ENCODE measurements around the gene SMYD3. TPM values are rescaled to one million over a fixed set of nuclear protein-coding genes. Genes with fewer than 3 reads are reported as not detected.

The SMYD3 gene
- total and polyA plus RNA-seq, 9 of the 15 experiments (the other 6 are each of a cell fraction or from before 2014, with no cell fraction given), result 128 to 440 (median 197) TPM

GRCh38 chr1:246193537-246193936 lies 313.5 kb downstream of the SMYD3 start:
- Histone ChIP-seq H3K4me3 (peak overlapping the region; percentile 23), H3K36me3 (ENCODE audit: control insufficient read depth, insufficient read depth, low read length) (no peaks in the 10 kb centered on the region), H3K9ac (ENCODE audit: insufficient read depth in 1 of 2, low read depth in 2 of 2, low read length in 2 of 2) (peak overlapping the region; percentile 53 to 66; a peak in 3 of 4 replicates), H3K27me3 (ENCODE audit: control insufficient read depth in 2 of 2, insufficient read depth in 2 of 2, low read length in 2 of 2) (no peaks in the 10 kb centered on the region), H2AFZ (ENCODE audit: low read depth, low read length) (peak overlapping the region; percentile 64), H3K9me1 (ENCODE audit: control insufficient read depth, insufficient read depth, low read length) (no peaks in the 10 kb centered on the region), H3K27ac (ENCODE audit: extremely low read depth, low read depth, low read length) (peak overlapping the region; percentile 21), H4K20me1 (replicated peaks; ENCODE audit: control insufficient read depth, insufficient read depth, low read length) (no peaks in the 10 kb centered on the region), H3K4me2 (ENCODE audit: insufficient read depth, low read length) (peak overlapping the region; percentile 40), H3K4me1 (replicated peaks in 1 of 2; ENCODE audit: control insufficient read depth in 2 of 2, insufficient read depth in 2 of 2, low read length in 2 of 2) (peaks cover 7 to 15% of the 10 kb centered on the region in 2 experiments; a peak in 4 of 5 replicates), H3K9me3 (replicated peaks; ENCODE audit: control insufficient read depth, insufficient read depth, low read depth, low read length) (no peaks in the 10 kb centered on the region), H3K79me2 (ENCODE audit: control insufficient read depth, insufficient read depth, low read length) (peaks cover 19% of the 10 kb centered on the region; the same call in 2 of the 3 replicates)
- in situ Hi-C loops (cut with MboI), result no loop called here
- ChIA-PET CTCF (ENCODE audit: low intra/inter-chr PET ratio) (no interaction called here), POLR2A (interaction anchor here (0.9 kb wide), 1 partner anchor 17 kb away, joined by 4 read pairs; no protein-coding TSS in a partner anchor)
- 64% methylated on average over 12 of the region's 12 CpGs for WGBS (ENCODE audit: insufficient coverage, low coverage, missing lambda C conversion rate)
- peak in 1 of 4 experiments; percentile 53 for DNase-seq (ENCODE audit: extremely low read depth in 1 of 4, low spot score in 3 of 4)
- peak; percentile 15 for FAIRE-seq
- BruUV-seq (replicated peaks), result no TSS peak
- intact Hi-C loops (cut with micrococcal nuclease), result no loop called here
- peak; percentile 71 for ATAC-seq
- TF ChIP-seq PML (IDR thresholded peaks at IDR 0.05; ENCODE audit: low read length), result 0 out of 2 replicates have a peak, but pooled peaks have one; percentile 41
- TF ChIP-seq GABPA (tag; conservative IDR thresholded peaks at IDR 0.05; ENCODE audit: low read depth), result peak; percentile 34; the same call in 1 of the 2 replicates
- no peak for TF ChIP-seq IRF9 (tag; IDR thresholded peaks at IDR 0.05)
- TF ChIP-seq YY1 (IDR thresholded peaks at IDR 0.05; ENCODE audit: borderline replicate concordance in 1 of 3, control insufficient read depth in 1 of 3, extremely low read depth in 1 of 3, insufficient read depth in 3 of 3, insufficient read length in 1 of 3, insufficient replicate concordance in 2 of 3, low read depth in 1 of 3, low read length in 2 of 3), result peak in 2 of 3 experiments; percentile 18 to 36
- no peak for TF ChIP-seq KLF13 (tag; IDR thresholded peaks at IDR 0.05; ENCODE audit: borderline replicate concordance, low read depth)
- TF ChIP-seq E2F6 (IDR thresholded peaks at IDR 0.05; ENCODE audit: borderline replicate concordance in 1 of 2, extremely low read depth in 1 of 2, insufficient read depth in 1 of 2, insufficient read length in 1 of 2, low read depth in 1 of 2, low read length in 1 of 2, poor library complexity in 1 of 2, severe bottlenecking in 1 of 2), result peak in 1 of 2 experiments; percentile 34
- TF ChIP-seq ZNF589 (CRISPR knock-in tag; IDR thresholded peaks at IDR 0.05; ENCODE audit: low read depth), result no peak
- TF ChIP-seq HCFC1 (IDR thresholded peaks at IDR 0.05; ENCODE audit: low read depth, low read length), result no peak
- 0 out of 4 replicates have a peak, but pooled peaks of 1 of the 2 experiments have one; percentile 8 for TF ChIP-seq UBTF (IDR thresholded peaks at IDR 0.05; ENCODE audit: borderline replicate concordance in 1 of 2, low read depth in 2 of 2, low read length in 2 of 2)
- peak; percentile 24 for TF ChIP-seq BRD9 (IDR thresholded peaks at IDR 0.05; ENCODE audit: low read depth, partially characterized antibody)
- 0 out of 2 replicates have a peak, but pooled peaks have one; percentile 42 for TF ChIP-seq SUPT5H (IDR thresholded peaks at IDR 0.05)
- TF ChIP-seq MNT (conservative IDR thresholded peaks at IDR 0.05), result 0 out of 4 replicates have a peak, but pooled peaks of 1 of the 2 experiments have one; percentile 13
- no peak for TF ChIP-seq RAD21 (CRISPR knock-in tag; conservative IDR thresholded peaks at IDR 0.05 in 1 of 2, IDR thresholded peaks at IDR 0.05 in 1 of 2)

Measured in K562 (cell line).